HG03097 (cell line): ENCODE results near the gene EDC3.

Experiments
- ATAC-seq: cut with Tn5 transposase; IDR thresholded peaks from one replicate; pipeline ENCODE4 v1.9.1; 2021; ENCODE audit not compliant: unreplicated experiment, low FRiP score

The EDC3 gene

GRCh38 chr15:74626752-74627692, 68.8 kb downstream of the EDC3 start:
- ATAC-seq, result no peak

DNA sequence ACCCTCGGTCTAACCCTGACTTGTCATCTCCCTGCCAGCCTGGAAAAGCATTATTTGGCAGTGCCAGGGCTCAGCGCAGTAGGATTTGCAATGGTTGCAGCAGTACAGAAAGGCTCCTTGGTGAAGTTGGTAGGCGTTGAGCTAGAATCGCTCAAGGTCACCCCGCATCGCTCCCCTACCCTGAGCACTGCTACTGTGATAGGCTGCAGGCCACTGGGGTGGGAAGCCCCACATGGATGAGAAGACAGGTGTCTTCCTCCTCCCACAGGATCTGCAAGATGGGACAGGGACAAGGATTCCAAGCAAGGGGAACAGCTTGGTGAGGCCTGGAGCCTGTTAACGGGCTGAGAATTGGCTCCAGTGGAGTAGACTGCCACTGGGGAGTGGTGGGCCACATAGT, 69.5 kb downstream of the EDC3 start:
- no peak for ATAC-seq

DNA sequence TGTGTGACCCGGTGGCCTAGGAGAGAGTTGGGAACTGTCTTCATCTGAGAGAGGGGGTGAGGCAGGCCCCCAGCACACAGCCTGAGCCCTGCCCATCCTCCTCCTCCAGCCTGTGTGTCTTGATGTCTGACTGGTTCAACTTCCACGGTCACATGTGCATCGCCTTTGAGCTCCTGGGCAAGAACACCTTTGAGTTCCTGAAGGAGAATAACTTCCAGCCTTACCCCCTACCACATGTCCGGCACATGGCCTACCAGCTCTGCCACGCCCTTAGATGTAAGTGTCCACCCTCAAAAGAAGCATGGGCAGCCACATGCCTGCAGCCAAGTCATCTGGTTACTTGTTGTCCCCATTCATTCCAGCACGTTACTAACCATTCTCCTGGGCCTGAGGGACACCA, 70.1 kb downstream of the EDC3 start:
- no peak for ATAC-seq

DNA sequence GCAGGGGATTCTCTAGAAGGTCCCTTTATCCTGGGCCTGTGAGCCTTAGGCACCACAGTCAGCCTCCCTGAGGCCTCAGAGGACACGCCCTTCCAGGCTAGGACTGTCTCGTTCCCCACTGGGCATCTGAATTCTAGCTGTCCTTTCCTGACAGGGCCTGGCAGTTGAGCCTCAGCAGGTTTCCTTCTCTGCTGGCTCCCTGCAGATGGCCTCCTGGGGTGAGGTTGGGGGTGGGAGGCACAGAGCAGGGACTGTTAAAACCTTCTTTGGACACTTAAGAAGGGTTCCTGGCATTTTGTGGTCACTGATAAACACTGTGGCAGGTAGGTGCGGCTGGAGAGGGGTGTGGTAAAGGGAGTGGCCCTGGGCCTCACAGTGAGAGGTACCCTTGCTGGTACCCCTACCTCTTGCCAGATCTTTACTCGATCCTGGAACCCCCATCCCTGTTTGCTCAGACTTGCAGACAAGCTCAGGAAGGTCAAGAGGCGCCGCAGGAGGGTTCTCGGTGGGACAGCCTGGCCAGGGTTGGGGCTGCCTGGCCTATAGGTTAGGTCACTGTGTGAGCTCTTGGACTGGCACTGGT, 71.7 kb downstream of the EDC3 start:
- ATAC-seq, result no peak

DNA sequence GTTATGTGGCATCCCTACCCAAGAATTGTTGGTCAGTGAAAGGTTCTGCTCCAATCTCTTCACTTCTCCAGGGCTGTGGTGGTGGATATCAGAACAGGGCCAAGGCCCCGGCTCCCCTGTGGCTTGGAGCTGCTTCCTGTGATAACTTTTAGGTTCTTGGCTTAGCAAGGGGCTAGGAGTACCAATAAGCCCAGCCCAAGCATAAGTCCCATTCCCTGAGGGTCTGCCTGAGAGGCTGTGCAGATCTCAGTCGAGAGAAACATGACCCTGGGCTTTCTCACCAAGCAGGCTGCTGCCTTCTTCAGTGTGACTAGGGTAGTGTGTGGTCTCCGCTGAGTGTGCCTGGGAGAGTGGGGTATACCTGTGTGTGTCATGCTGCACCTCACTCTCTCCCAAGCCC, 73.1 kb downstream of the EDC3 start:
- ATAC-seq, result no peak

- ATAC-seq, result no peak
Observed at GRCh38 chr15:74621936-74622335, 73.9 kb downstream of the EDC3 start.

- no peak for ATAC-seq
Observed at GRCh38 chr15:74621546-74621920, 74.3 kb downstream of the EDC3 start.

DNA sequence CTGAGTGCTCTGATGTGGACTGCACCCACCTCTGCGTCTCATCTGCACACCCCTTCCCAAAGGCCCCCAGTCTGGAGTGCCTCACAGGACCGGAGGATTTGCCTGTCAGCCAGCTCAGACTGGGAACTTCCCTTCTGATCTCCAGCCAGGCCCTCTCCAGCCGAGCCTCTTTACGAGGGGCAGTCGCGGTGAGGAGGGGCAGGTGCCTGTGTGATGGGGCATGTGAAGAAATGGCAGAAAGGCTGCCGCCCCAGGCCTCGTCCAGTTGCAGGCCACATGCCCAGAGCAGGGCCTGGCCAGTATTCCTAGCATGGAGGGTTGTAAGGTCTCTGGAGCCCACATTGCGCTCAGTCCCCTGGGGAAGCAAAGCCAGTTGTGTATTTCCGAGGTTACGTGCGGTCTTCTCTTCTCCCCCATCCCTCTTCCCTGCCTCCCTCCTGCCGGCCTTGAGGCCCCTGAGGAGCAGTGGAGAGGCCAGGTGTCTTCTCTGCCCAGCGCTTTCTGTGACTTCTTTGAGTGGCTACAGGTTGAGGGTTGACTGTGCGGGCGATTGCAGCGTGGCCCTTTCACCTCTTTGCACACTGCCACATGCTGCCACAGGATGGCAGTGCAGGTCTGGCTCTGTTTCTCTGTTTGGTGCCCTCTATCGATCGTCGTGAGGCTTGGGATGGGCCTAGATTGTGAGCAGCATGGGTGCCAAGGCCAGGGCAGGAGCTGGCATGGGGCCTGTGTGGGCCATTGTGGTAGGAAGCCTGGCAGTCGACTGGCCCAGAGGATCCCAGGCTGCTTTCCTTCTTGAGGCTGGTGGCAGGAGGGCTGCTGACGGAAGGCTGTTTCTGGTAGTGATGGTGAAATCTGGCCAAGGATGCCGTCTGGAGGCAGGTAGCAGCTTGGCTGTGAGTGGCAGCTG, 74.9 kb downstream of the EDC3 start:
- no peak for ATAC-seq

- ATAC-seq, result no peak
Observed at GRCh38 chr15:74619916-74620635, 75.7 kb downstream of the EDC3 start.

DNA sequence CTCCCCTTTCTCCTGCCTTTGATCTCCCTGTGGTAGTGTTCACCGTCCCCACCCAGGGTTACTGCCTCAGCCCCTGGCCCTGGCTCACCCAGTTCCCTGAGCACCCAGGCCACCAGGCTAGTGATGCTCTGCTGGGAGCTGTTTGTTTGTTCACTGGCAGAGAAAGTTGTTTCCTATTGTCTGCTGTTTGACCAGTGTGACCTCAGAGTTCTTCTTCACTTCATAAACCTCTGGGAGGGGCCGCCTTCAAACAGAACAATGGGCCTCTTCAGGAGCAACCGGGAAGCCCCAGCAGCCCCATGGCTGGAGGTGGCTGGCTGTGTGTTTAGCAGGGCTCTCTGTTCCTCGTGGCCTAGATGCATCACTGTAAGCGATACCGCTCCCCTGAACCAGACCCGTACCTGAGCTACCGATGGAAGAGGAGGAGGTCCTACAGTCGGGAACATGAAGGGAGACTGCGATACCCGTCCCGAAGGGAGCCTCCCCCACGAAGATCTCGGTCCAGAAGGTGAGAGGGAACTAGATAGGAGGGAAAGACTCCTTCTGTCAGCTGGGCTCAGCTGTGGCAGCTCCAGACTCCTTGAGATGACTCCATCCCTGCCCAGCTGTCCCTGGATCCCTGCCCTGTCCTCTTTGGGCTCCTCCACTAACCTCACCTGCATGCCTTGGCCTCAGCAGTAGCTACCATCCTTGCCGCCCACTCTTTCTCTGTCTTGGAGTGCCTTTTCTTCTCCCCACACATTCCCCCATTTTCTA, 76.8 kb downstream of the EDC3 start:
- no peak for ATAC-seq

- no peak for ATAC-seq
Observed at GRCh38 chr15:74616996-74617395, 78.8 kb downstream of the EDC3 start.

GRCh38 chr15:74616366-74616939, 79.4 kb downstream of the EDC3 start:
- ATAC-seq, result no peak

DNA sequence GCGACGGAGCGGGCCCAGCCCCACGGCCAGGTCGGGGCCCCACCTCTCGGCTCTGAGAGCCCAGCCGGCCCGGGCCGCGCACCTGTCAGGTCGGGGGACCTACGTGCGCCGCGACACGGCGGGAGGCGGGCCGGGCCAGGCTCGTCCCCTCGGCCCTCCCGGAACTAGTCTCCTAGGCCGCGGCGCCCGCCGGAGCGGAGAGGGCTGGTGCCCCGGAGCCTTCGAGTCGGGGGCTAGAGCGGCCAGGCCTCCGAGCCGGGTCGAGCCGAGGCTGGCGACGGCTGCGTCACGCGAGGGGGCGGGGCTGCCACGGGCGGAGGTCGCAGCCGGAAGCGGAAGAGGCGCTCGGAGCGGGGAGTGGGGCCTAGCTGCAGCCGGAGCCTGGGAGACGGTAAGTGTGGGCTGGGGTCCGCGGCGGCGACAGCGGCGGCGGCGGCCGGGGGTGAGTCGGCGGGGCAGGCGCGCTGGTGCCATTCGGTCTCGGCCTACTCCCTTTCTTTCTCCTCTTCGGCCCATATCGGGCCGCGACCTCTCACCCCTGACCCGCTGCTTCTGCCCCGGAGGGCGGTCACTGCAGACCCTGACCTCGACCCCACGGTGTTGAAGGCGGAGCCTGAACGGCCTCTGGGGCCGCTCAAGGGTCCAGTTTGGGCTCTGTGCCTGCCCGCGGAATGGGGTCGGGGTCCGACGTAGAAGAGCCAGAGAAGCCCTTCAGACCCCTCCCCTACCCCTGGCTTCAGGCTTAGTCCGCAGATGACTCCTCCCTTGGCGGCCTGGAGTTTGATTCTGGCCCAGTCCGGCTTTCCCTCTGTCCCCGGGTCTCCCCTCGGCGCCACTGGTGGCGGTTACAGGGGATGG, 80.1 kb downstream of the EDC3 start, which contains the start of gene CLK3:
Gene CLK3, plus strand, starts transcription at position 329 of the 858 bp plus-strand sequence. CDS start 3,361 bp downstream, outside the sequence.
- ATAC-seq, result peak; percentile 77

DNA sequence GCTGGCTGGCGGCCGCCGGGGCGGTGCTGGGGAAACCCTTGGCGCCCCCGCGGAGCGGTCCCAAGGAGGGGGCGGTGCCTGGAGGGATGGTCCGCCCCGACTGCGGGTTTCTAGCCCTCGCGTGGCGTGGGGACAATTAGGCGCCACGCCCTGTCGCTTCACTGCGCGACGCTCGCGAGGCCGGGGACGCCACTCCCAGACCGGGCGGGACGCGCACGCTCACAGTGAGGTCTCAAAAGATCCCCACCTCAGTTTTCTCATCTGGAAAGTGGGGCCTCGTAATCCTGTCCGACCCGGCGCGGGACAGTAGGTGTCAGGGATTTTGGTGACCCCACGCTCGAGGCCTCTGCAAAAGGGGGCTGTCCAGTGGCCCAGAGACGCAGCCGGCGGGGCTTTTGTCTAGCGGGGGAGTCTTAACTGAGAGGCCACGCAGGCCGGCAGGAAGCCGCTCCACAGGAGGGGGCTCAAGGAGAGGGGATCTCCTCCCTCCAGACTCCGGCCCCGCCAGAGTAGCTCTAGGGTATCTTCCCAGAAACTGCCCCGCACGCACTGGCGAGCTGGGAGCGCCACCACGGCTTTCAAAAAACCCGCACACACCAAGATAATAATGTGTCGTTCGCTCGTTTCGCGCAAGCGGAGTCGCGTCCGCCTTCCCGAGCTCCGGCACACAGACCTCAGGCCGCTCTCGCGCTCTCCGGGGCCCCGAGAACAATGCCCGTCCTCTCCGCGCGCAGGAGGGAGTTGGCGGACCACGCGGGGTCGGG, 80.9 kb downstream of the EDC3 start:
- peak; percentile 42 for ATAC-seq

DNA sequence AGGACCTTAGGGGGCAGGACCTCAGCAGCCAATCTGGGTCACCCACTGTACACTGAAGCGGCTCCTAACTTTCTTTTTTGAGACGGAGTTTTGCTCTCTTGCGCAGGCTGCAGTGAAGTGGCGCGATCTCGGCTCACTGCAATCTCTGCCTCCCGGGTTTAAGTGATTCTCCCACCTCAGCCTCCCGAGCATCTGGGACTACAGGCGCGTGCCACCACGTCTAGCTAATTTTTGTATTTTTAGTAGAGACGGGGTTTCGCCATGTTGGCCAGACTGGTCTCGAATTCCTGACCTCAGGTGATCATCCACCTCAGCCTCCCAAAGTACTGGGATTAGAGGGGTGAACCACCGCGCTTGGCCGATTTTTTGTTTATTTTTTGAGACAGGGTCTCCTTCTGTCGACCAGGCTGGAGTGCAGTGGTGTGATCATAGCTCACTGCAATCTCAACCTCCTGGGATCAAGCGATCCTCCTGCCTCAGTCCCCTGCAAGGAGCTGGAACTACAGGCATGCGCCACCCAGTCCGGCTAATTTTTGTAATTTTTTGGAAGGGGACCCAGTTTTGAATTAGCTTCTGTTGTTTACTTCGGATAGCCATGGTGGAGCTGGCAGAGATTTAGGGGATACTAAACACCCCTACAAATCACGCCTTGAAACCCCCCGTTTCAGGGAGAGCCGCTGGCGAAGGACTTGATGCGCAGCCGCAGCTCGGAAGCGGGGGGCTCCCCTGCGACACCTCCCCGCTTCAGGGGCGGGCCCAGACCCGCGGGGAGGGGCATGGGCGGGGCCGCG, 81.7 kb downstream of the EDC3 start:
- no peak for ATAC-seq

DNA sequence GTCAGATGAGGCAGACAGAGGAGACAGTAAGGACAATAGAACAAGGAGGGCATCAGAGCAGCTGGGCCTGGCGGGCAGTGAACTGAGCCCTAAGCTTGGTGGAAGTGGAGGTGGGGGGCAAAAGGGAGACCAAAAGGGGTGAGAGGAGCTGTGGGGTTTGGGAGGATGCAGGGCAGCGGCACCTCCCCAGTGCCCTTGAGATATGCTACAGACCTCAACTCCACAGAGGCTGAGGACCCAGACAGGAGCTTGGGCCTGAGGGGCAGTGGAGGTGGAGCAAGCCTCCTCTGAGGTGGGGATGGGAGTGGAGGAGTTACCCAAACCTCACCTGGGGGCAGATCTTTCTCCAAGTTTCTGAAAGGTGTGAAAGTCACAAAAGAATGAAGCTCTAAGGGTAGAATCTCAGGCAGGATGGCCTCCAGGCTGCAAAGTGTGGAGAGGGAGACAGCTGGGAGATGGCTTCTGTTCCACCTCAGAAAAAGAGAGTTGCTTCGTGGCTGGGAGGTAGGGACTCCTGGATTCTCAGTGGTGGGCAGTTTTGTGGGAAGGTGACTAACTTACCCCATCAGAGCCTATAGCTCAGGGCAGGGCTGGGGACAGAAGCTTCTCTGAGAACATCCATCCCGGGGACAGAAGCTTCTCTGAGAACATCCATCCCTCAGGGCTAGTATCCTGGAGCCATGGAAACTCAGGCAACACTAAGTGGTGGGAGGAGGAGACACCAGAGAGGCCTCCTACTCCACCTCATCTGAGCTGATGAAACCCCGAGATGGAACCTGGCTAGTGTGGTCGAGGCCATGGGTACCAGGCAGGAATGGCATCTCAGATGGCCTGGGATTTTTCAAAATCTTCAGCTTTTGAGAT, 82.5 kb downstream of the EDC3 start:
- ATAC-seq, result no peak
